Vagina (tissue), 2 donors: ENCODE data around the gene ACO1. TPM values are rescaled to one million over a fixed set of nuclear protein-coding genes. Genes with fewer than 3 reads are reported as not detected.
A peak's percentile ranks its signal among the peaks of the same experiment; 100 is the strongest.

Experiments used
- DNase-seq, 2 donors: peaks; one replicate each; pipeline ENCODE4 v3.0.0-alpha.2; 2017; ENCODE audit errors: extremely low spot score in 2 of 2
- H3K27ac ChIP-seq: fragments of 200-600 bp; sonication (generic); one replicate; pipeline ENCODE4 v1.5.1; 2019
- H3K27me3 ChIP-seq: fragments of 200-600 bp; sonication (generic); one replicate; pipeline ENCODE4 v1.5.1; 2019
- H3K36me3 ChIP-seq, 2 donors: fragments of 200-600 bp; sonication (generic); one replicate each; pipeline ENCODE4 v1.5.1; 2017 to 2019
- H3K4me1 ChIP-seq: fragments of 200-600 bp; sonication (generic); one replicate; pipeline ENCODE4 v1.5.1; 2019
- H3K4me3 ChIP-seq, 2 donors: fragments of 200-600 bp; sonication (generic); 1 replicate in 1 of 2; 2 replicates in 1 of 2; pipeline ENCODE4 v1.5.1; 2016 to 2019
- H3K9me3 ChIP-seq: fragments of 200-600 bp; sonication (generic); one replicate; pipeline ENCODE4 v1.5.1; 2019
- POLR2A ChIP-seq, 2 donors: fragments of 450-650 bp; IDR thresholded peaks; one replicate each; pipeline ENCODE4 v1.6.1; 2017; ENCODE audit warnings: antibody characterized with exemption in 2 of 2, mild to moderate bottlenecking in 2 of 2, moderate library complexity in 2 of 2
- POLR2AphosphoS5 ChIP-seq, 2 donors: sonication (generic); formaldehyde crosslinking; IDR thresholded peaks; one replicate each; pipeline ENCODE4 v1.9.0; 2017; ENCODE audit warnings: antibody characterized with exemption in 2 of 2, mild to moderate bottlenecking in 2 of 2, low read depth in 1 of 2; ENCODE audit not compliant: insufficient read depth in 1 of 2
- intact Hi-C: fragments of 100-400 bp; cut with DNase I; formaldehyde crosslinking; loops from one replicate; pipeline ENCODE4 v1.15.1; 2023
- total RNA-seq: library from RNA; depleted of rRNA; stranded (reverse); fragments of >200 nt; gene quantifications from one replicate; pipeline ENCODE4 v1.2.3, GENCODE V29; 2016
- TF ChIP-seq, protein P1 (sequence below), 3 experiments: fragments of 450-650 bp in 2 of 3; fragments of 200-600 bp in 1 of 3; sonication (generic) in 1 of 3; IDR thresholded peaks; one replicate each; pipeline ENCODE4 v1.5.1; 2017 to 2019; ENCODE audit warnings: antibody characterized with exemption in 3 of 3, mild to moderate bottlenecking in 2 of 3, moderate library complexity in 2 of 3

Gene ACO1
- total RNA-seq, result 23.6 TPM

GRCh38 chr9:32384364-32385151 lies at the start of gene ACO1:
Gene ACO1, plus strand, starts transcription at chr9:32384643. Its CDS starts 20,864 bp downstream, at chr9:32405507.
- Histone ChIP-seq H3K4me1 (peaks cover 31% of the 10 kb centered on the region), H3K27me3 (no peaks in the 10 kb centered on the region), H3K4me3 (peak within 1 kb of the TSS; percentile 69 to 93), H3K36me3 (no peaks in the 10 kb centered on the region), H3K27ac (peak within 1 kb of the TSS; percentile 81), H3K9me3 (no peaks in the 10 kb centered on the region)
- intact Hi-C loops, result no loop called here
- DNase-seq, result no peak
- TF ChIP-seq, protein P1, sequence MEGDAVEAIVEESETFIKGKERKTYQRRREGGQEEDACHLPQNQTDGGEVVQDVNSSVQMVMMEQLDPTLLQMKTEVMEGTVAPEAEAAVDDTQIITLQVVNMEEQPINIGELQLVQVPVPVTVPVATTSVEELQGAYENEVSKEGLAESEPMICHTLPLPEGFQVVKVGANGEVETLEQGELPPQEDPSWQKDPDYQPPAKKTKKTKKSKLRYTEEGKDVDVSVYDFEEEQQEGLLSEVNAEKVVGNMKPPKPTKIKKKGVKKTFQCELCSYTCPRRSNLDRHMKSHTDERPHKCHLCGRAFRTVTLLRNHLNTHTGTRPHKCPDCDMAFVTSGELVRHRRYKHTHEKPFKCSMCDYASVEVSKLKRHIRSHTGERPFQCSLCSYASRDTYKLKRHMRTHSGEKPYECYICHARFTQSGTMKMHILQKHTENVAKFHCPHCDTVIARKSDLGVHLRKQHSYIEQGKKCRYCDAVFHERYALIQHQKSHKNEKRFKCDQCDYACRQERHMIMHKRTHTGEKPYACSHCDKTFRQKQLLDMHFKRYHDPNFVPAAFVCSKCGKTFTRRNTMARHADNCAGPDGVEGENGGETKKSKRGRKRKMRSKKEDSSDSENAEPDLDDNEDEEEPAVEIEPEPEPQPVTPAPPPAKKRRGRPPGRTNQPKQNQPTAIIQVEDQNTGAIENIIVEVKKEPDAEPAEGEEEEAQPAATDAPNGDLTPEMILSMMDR (IDR thresholded peaks at IDR 0.05), result no peak
- TF ChIP-seq POLR2A (IDR thresholded peaks at IDR 0.05), result peak in 1 of 2 donors; percentile 85
- TF ChIP-seq POLR2AphosphoS5 (IDR thresholded peaks at IDR 0.05; ENCODE audit: insufficient read depth in 1 of 2, low read depth in 1 of 2), result peak in 1 of 2 donors; percentile 89

- intact Hi-C loops, result no loop called here
- H3K27me3 ChIP-seq, result no peaks in the 10 kb centered on the region
- DNase-seq, result no peak
Observed at GRCh38 chr9:32334916-32335895, 49.2 kb upstream of the ACO1 start.

DNA sequence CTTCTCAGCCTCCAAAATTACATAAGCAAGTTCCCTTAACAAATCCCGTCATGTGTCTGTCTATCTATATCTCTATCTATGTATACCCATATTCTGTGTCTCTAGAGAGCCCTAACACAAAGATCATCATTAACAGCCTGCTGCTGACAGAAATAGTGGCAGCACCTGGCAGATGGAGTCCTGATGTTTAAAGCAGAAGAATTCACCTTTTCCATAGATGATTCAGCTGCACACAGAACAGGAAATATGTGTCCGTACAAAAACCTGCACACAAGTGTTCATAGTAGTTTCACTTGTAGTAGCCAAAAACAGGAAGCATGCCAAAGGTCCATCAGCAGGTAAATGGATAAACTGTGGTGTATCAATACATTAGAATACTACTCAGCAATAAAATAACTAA lies 45.0 kb upstream of the ACO1 start:
- no peaks in the 10 kb centered on the region for H3K9me3 ChIP-seq
- intact Hi-C loops, result no loop called here
- H3K4me1 ChIP-seq, result peaks cover 2% of the 10 kb centered on the region
- H3K27me3 ChIP-seq, result no peaks in the 10 kb centered on the region
- H3K36me3 ChIP-seq, result no peaks in the 10 kb centered on the region
- H3K4me3 ChIP-seq, result no peak overlapping the region
- no peak for TF ChIP-seq POLR2AphosphoS5 (IDR thresholded peaks at IDR 0.05; ENCODE audit: insufficient read depth in 1 of 2, low read depth in 1 of 2)
- no peak for TF ChIP-seq POLR2A (IDR thresholded peaks at IDR 0.05)
- H3K27ac ChIP-seq, result no peak overlapping the region
- no peak for DNase-seq

More at GRCh38 chr9:32334916-32335895, 49.2 kb upstream of the ACO1 start:
- Histone ChIP-seq H3K36me3 (no peaks in the 10 kb centered on the region), H3K27ac (no peak overlapping the region), H3K4me3 (no peak overlapping the region), H3K4me1 (no peaks in the 10 kb centered on the region), H3K9me3 (no peaks in the 10 kb centered on the region)
- TF ChIP-seq, protein P1 (IDR thresholded peaks at IDR 0.05), result no peak
- TF ChIP-seq POLR2AphosphoS5 (IDR thresholded peaks at IDR 0.05; ENCODE audit: insufficient read depth in 1 of 2, low read depth in 1 of 2) (no peak), POLR2A (IDR thresholded peaks at IDR 0.05) (no peak)

- Histone ChIP-seq H3K27ac (no peak overlapping the region), H3K9me3 (no peaks in the 10 kb centered on the region), H3K36me3 (no peaks in the 10 kb centered on the region), H3K4me3 (no peak overlapping the region), H3K4me1 (peaks cover 5% of the 10 kb centered on the region), H3K27me3 (no peaks in the 10 kb centered on the region)
- DNase-seq, result no peak
- TF ChIP-seq POLR2A (IDR thresholded peaks at IDR 0.05) (no peak), POLR2AphosphoS5 (IDR thresholded peaks at IDR 0.05; ENCODE audit: insufficient read depth in 1 of 2, low read depth in 1 of 2) (no peak)
- TF ChIP-seq, protein P1 (IDR thresholded peaks at IDR 0.05), result no peak
- intact Hi-C loops, result no loop called here
Observed at GRCh38 chr9:32340361-32340760, 44.1 kb upstream of the ACO1 start.

GRCh38 chr9:32344551-32345182 lies 39.8 kb upstream of the ACO1 start:
- H3K4me1 ChIP-seq, result peaks cover 5% of the 10 kb centered on the region
- H3K9me3 ChIP-seq, result no peaks in the 10 kb centered on the region
- TF ChIP-seq POLR2AphosphoS5 (IDR thresholded peaks at IDR 0.05; ENCODE audit: insufficient read depth in 1 of 2, low read depth in 1 of 2) (no peak), POLR2A (IDR thresholded peaks at IDR 0.05) (no peak)
- TF ChIP-seq, protein P1 (IDR thresholded peaks at IDR 0.05), result no peak
- intact Hi-C loops, result no loop called here
- H3K4me3 ChIP-seq, result no peak overlapping the region
- H3K36me3 ChIP-seq, result no peaks in the 10 kb centered on the region
- H3K27ac ChIP-seq, result no peak overlapping the region
- DNase-seq, result no peak
- no peaks in the 10 kb centered on the region for H3K27me3 ChIP-seq
